Measurements from ENCODE around the gene PRF1.

GRCh38 chr10:70604106-70604505 lies 1.6 kb upstream of the PRF1 start:
- no peak for TF ChIP-seq CTCF (IDR thresholded peaks at IDR 0.05)
- no peak for TF ChIP-seq ZFX (IDR thresholded peaks at IDR 0.05; ENCODE audit: borderline replicate concordance)
